ENCODE measurements around the gene SLC24A4.

The SLC24A4 gene

DNA sequence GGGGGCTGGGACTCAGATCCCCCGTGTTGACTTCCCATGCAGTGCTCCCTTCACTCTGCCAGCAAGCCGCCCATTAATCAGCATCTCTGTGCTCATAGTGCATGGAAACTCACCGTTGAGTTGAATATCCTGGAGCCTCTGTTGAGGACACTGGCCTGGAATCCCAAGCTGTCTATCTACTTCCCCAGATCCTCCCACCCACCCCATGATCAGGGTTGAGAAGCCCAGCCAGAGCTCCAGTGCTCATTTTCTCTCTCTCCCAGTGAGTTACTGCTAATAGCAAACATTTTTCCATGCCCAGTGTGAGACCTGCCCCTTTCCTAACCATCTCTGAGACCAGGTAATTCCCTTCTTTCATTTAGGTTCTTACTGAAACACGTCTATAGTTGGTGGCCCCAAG, 88.2 kb downstream of the SLC24A4 start:
- no peak for DNase-seq (ENCODE audit: low read depth)
- H3K4me3 ChIP-seq (ENCODE audit: control insufficient read depth, low read depth, low read length) = no peak overlapping the region
- TF ChIP-seq, protein P1, sequence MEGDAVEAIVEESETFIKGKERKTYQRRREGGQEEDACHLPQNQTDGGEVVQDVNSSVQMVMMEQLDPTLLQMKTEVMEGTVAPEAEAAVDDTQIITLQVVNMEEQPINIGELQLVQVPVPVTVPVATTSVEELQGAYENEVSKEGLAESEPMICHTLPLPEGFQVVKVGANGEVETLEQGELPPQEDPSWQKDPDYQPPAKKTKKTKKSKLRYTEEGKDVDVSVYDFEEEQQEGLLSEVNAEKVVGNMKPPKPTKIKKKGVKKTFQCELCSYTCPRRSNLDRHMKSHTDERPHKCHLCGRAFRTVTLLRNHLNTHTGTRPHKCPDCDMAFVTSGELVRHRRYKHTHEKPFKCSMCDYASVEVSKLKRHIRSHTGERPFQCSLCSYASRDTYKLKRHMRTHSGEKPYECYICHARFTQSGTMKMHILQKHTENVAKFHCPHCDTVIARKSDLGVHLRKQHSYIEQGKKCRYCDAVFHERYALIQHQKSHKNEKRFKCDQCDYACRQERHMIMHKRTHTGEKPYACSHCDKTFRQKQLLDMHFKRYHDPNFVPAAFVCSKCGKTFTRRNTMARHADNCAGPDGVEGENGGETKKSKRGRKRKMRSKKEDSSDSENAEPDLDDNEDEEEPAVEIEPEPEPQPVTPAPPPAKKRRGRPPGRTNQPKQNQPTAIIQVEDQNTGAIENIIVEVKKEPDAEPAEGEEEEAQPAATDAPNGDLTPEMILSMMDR (conservative IDR thresholded peaks at IDR 0.05; ENCODE audit: control insufficient read depth, insufficient read depth, low read depth, low read length) = no peak

DNA sequence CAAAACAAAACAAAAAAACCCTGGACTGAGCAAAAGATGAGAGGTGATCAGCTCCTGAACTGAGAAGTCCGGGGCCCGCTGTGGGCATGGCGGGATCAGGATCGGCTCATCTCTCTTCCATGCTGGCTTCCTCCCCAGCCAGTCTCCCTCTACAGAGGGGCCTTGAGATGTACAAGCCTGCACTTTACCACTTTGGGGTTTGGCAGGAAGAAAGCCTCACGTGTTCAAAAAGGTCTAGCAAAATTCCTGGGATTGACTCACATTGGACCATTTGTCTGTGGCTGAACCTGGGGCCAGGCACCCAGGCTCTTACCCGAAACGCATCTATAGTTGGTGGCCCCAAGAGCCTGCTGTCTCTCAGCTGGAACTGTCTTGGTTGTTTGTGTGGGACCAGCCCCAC, 89.0 kb downstream of the SLC24A4 start:
- H3K4me3 ChIP-seq (ENCODE audit: control insufficient read depth, low read depth, low read length) = no peak overlapping the region
- TF ChIP-seq, protein P1 (conservative IDR thresholded peaks at IDR 0.05; ENCODE audit: control insufficient read depth, insufficient read depth, low read depth, low read length) = no peak
- no peak for DNase-seq (ENCODE audit: low read depth)

DNA sequence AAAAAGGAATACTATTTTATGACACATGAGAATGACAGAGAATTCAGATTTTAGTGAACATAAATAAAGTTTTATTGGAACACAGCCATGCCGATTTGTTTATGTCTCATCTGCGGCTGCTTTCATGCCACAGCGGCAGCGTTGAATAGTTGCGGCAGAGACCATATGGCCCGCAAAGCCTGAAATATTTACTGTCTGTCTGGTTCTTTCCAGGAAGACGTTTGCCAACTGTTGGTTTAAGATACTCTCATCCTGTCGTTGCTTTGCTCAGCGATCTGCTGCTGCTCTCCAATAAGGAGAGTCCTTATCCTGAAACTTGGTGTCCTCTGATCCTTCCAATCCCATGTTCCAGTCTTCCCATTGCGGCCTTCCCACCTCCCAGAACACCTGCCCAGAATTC, 89.9 kb downstream of the SLC24A4 start:
- H3K4me3 ChIP-seq (ENCODE audit: control insufficient read depth, low read depth, low read length) = no peak overlapping the region
- DNase-seq (ENCODE audit: low read depth) = peak; percentile 47

DNA sequence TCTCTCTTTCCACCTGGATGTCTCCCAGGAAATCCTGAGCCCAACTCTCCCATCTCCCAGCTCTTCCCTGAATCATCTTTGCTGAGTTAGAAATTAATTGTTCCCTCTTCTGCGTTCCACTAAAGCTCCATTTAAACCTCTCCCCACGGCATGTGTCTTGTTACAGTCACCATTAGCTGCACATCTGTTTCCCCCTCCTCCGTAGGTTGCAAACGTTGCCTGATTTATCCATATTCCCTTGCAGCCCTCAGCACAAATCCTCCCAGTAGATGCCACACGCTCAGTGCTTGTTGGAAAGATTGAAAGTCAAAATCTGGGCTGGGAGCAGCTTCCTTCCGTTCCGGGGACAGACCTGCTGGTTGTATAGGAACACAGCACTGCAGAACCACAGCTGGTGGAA, 90.4 kb downstream of the SLC24A4 start:
- TF ChIP-seq, protein P1 (conservative IDR thresholded peaks at IDR 0.05; ENCODE audit: control insufficient read depth, insufficient read depth, low read depth, low read length) = no peak
- no peak for DNase-seq (ENCODE audit: low read depth)

More for the DNA sequence above, 89.9 kb downstream of the SLC24A4 start:
- TF ChIP-seq, protein P1 (conservative IDR thresholded peaks at IDR 0.05; ENCODE audit: control insufficient read depth, insufficient read depth, low read depth, low read length) = no peak

DNA sequence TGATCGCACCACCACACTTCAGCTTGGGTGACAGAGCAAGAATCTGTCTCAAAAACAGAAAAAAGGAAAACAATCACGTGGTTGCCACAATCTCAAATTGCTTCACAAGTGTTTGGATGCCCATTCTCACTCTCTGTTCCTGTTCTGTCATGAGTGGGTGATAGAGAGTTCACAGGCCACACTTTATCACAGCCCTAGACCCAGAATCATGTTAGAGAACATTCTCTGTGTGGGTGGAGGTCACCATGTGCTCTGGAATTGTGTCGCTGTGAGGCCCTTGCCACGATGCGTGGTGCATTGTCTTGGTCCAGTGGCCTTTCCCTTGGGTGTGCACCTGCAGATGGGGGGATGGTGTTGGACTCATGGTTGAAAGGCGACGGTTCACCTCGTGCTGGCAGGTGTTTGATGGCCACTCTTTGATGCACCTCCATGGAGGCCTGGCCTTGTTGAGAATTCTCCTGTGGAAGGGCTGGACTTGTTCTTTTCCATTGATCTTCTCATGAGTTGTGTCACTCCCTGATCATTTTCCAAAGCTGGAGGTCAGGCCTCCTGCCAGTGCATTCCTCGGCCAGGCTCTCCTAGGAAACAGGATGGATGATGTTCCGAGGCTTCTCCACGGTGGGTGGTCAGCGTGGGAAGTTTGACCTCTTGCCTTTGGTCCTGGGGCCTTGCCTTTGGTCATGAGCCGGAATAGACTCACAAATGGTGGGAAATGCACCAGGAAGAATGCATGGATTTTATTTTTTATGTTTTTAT, 91.9 kb downstream of the SLC24A4 start:
- TF ChIP-seq, protein P1 (conservative IDR thresholded peaks at IDR 0.05; ENCODE audit: control insufficient read depth, insufficient read depth, low read depth, low read length) = no peak
- no peak overlapping the region for H3K4me3 ChIP-seq (ENCODE audit: control insufficient read depth, low read depth, low read length)
- DNase-seq (ENCODE audit: low read depth) = peak; percentile 40

More for the DNA sequence above, 90.4 kb downstream of the SLC24A4 start:
- no peak overlapping the region for H3K4me3 ChIP-seq (ENCODE audit: control insufficient read depth, low read depth, low read length)

DNA sequence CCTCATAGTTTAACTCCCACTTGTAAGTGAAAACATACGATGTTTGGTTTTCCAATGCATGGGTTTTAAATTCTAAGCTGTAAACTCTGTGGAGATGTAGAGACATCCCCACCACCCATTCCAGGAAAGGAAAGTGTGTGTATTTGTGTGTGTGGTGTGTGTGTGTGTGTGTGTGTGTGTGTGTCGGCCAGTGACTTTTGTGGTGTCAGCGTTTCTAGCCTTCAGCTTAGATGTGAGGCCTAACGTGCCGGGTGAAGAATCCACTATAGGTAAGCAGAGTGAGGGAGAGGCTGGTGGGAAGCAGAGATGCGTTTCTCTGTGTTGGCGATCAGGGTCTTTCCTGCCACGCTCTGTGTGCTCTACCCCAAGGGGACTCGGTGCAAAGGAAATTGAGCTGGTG, 93.0 kb downstream of the SLC24A4 start:
- no peak overlapping the region for H3K4me3 ChIP-seq (ENCODE audit: control insufficient read depth, low read depth, low read length)
- TF ChIP-seq, protein P1 (conservative IDR thresholded peaks at IDR 0.05; ENCODE audit: control insufficient read depth, insufficient read depth, low read depth, low read length) = no peak
- DNase-seq (ENCODE audit: low read depth) = no peak

All from fibroblast of mammary gland (primary cell).